GM18498 (cell line): ENCODE measurements around the gene SFT2D3.

Experiments used
- ATAC-seq: cut with Tn5 transposase; IDR thresholded peaks from one replicate; pipeline ENCODE4 v1.9.1; 2021; ENCODE audit warnings: mild to moderate bottlenecking, moderate library complexity; ENCODE audit not compliant: unreplicated experiment

SFT2D3 gene

DNA sequence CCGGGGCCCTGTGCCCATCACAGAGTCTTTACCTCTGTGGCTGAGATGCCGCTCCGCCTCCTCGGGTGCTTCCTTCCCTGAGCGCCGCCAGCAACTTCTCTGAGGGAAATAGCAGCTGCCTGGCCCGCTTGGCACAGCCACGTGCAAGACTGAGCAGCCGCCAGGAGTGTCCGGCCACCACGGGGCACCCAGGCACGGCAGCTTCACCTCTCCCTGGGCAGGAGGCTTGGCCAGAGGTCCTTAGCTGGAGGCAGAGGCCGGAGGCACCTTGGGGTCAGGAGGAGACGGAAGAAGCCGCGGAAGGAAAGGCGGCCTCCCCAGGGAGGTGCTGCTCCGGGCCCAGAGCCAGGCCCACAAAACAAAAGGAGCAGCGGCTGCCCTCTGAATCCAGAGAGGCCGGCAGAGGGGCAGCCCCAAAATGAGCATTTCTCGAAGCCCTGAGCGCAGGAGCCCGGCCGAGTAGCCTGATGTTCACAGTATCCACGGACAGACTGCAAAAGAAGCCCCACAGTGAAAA lies 20.0 kb upstream of the SFT2D3 start:
- ATAC-seq, result no peak

- no peak for ATAC-seq
Measured at GRCh38 chr2:127681976-127682857, 19.1 kb upstream of the SFT2D3 start.

DNA sequence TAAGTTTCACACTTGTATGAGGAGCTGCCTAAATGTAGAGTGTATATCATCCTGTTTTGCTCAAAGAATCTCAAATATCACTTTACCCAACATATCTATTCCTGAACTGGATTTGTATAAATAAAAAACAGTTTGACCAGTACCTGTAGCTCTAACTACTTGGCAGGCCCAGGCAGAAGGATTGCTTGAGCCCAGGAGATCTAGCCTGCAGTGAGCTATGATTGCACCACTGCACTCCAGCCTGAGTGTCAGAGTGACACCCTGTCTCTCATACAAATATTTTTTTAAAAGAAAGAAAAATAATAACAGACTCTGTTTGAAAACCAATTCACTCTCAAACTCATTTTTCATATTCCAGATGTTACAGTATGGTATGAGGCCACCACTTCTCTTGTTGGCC lies 18.2 kb upstream of the SFT2D3 start:
- ATAC-seq, result no peak

GRCh38 chr2:127683757-127684156 lies 17.5 kb upstream of the SFT2D3 start:
- no peak for ATAC-seq

DNA sequence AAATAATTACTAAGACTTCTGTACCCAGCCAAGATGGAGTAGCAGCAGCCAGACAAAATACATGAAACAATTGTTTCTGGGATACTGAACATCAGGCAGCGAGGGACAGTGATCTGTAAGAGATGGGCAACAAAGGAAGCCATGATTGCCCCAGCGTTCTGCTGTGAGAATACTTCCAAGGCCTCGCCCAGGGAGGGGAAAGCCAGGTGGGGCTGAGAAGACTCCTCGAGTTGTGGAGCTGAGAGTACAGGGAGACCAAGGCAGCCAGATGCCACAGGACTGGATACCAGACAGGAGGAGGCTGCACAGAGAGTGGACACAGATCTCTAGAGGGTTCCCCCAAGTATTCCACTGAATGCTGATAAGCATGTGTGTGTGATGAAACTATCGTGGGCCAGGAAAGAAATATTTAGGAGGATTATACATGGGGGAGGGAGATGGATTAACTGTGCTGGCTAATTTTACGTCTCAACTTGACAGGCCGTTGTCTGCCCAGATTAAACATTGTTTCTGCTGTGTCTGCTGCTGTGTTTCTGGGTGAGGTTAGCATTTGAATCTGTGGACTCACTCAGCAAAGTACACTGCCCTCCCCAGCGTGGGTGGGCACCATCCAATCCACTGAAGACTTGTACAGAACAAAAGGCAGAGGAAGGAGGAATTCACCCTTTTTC lies 15.8 kb upstream of the SFT2D3 start:
- ATAC-seq, result no peak

DNA sequence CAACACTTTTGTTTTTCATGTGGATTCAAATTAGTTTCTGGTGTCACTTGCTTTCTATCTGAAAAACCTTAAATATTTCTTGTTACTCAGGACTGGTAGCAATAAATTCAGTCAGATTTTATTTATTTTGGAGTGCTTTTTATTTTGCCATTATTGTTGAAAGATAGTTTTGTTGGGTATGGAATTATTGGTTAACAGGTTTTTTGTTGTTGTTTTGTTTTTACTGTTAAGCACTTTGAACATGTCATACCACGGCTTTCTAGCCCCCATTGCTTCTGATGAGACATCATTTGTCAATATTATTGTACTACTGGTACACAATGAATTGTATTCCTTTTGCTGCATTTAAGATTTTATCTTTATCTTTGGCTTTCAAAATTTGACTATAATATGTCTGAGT lies 12.9 kb upstream of the SFT2D3 start:
- no peak for ATAC-seq

- no peak for ATAC-seq
Measured at GRCh38 chr2:127690696-127691095, 10.6 kb upstream of the SFT2D3 start.

DNA sequence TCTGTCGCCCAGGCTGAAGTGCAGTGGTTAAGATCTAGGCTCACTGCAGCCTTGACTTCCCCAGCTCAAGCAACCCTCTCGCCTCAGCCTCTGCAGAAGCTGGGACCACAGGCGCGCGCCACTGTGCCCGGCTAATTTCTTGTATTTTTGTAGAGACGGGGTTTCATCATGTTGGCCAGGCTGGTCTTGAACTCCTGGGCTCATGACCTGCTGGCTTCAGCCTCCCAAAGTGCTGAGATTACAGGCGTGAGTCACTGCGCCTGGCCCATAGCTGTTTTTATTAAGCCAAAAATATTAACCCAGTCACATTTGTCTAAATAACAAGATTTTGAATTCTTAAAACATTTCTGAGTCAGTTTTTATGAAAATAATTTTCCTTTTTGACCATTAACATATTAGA lies 6.3 kb upstream of the SFT2D3 start:
- no peak for ATAC-seq

GRCh38 chr2:127695491-127696472 lies 5.5 kb upstream of the SFT2D3 start:
- ATAC-seq, result no peak

- no peak for ATAC-seq
Measured at GRCh38 chr2:127697482-127698180, 3.7 kb upstream of the SFT2D3 start.

DNA sequence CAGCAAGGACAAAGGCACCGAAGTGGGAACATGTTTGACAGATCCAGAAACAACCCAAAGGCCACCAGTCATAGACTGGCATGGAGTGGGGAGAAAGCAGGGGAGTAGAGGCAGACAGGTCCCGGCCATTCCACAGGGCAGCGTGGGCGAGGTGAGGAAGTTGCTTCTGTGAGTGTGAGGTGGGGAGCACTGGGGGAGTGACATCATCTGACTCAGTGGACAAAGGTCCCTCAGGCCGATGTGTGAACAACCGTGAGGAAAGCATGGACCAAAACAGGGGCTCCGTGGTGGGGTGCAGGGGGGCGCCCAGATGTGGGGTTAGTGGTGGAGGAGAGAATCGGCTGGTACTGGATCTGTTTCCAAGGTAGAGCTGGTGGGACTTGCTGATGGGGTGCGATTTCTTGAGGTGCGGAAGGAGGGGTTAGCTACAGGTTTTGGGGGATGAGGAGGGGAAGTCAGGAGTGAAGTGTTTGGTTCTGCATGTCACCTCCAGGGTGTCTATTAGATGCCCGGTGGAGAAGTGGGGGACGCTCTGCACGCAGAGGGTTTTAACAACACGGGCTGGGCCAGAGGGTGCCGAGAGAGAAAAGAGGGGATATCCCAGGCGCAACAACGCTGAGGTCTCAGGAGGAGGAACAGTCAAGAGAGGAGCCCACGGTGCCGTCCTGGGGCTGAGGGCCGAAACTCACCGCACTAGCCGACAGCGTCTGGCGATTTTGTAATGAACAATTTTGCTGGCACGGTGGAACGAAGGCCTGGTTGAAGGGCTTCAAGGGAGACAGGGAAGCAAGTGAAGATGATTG lies 2.5 kb upstream of the SFT2D3 start:
- ATAC-seq, result no peak

- ATAC-seq, result peak; percentile 66
Measured at GRCh38 chr2:127700527-127701192, 637 bp upstream of the SFT2D3 start.

DNA sequence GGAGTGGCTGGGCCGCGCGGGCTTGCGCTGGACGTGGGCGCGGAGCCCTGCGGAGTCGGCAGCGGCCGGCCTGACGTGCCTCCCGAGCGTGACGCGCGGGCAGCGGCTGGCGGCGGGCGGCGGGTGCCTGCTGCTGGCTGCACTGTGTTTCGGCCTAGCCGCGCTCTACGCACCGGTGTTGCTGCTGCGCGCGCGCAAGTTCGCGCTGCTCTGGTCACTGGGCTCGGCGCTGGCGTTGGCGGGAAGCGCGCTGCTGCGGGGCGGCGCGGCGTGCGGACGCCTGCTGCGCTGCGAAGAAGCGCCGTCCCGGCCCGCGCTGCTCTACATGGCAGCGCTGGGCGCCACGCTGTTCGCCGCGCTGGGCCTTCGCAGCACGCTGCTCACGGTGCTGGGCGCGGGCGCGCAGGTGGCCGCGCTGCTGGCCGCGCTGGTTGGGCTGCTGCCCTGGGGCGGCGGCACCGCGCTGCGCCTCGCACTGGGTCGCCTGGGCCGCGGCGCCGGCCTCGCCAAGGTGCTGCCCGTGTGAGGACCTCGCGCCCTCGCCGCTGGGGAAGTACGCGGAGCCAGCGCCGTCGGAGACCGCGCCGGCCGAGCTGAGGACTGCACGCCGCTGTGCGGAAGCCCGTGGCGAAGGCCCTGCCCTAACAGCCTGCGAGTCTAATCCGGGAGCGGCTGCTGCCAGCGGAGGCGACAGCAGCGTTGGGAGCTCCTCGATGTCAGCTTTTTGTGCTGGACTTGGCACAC lies 526 bp downstream of the SFT2D3 start:
- ATAC-seq, result peak; percentile 51

GRCh38 chr2:127702395-127703009 lies 1.2 kb downstream of the SFT2D3 start:
- ATAC-seq, result no peak

- no peak for ATAC-seq
Measured at GRCh38 chr2:127703282-127703681, 2.0 kb downstream of the SFT2D3 start.

DNA sequence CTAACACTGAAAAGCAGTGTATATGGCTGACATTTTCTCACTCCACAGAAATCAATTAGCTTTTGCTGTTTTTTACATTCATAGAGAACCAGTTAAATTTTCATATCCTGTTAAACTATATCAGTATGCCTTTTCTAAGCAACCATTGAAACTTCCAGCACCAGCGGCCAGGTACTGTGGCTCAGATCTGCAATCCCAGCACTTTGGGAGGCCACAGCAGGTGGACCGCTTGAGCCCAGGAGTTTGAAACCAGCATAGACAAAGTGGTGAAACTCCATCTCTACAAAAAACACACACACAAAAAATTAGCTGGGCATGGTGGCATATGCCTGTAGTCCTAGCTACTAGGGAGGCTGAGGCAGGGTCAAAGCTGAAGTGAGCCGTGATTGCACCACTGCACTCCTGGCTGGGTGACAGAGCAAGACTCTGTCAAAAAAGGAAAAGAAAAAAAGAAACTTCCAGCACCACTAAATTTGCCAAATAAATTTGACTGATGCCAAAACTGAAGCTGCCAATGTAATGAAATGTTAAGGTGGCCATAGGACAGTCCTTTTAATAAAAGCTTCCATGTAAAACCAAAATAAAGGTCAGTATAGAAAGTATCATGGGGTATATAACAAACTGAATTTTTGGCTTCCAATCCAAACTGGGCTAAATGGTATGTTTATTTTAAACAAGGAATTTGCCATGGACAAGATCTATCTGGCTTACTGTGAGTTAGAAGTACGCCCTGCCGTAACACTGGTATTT lies 3.5 kb downstream of the SFT2D3 start:
- no peak for ATAC-seq

DNA sequence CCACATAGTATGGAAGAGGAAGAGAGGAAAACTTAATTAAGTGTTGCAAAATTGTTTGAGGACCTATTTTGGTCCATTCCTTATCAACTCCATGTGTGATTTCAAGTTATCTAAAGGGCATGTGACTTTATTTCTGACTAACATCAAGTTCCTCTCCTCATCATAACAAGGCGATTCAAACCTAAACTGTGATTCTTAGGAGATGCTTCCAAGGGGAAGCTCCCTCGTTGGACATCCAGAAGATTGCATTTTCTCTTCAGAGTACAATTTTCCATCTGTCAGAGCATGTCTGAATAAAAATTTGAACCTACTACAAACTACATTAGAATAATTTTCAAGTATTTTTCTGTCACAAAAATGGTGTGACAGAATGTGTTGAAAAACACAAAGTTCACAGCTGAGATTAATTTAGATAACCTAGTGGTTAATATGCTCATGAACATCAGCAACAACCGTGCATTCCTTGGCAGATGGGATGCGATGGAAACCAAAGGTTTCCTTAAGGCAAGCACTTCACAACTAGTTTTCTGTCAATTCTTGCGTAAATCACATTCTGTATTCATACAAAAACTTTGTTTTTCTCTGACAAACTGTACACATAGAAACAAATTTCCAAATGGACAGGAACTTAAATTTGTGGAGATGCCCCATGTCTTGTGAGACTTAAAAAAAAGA lies 4.2 kb downstream of the SFT2D3 start:
- no peak for ATAC-seq
